Adrenal gland (tissue), 5 donors: Measurements from ENCODE around the gene IMP4.

Experiments used
- POLR2A ChIP-seq, 2 donors: fragments of 450-650 bp; IDR thresholded peaks; one replicate each; pipeline ENCODE4 v1.6.1; 2017; ENCODE audit warnings: antibody characterized with exemption in 2 of 2, mild to moderate bottlenecking in 2 of 2, moderate library complexity in 1 of 2
- TF ChIP-seq, protein P1 (sequence below), 6 experiments: fragments of 450-650 bp in 4 of 6; fragments of 200-600 bp in 2 of 6; sonication (generic) in 1 of 6; IDR thresholded peaks; 1 replicate in 5 of 6; 2 replicates in 1 of 6; pipeline versions ENCODE4 v1.5.1 to v1.8.0; 2016 to 2021; ENCODE audit warnings: antibody characterized with exemption in 6 of 6, mild to moderate bottlenecking in 2 of 6, moderate library complexity in 1 of 6
- donor health status: DM: no; HTN: no; CAD: no.

DNA sequence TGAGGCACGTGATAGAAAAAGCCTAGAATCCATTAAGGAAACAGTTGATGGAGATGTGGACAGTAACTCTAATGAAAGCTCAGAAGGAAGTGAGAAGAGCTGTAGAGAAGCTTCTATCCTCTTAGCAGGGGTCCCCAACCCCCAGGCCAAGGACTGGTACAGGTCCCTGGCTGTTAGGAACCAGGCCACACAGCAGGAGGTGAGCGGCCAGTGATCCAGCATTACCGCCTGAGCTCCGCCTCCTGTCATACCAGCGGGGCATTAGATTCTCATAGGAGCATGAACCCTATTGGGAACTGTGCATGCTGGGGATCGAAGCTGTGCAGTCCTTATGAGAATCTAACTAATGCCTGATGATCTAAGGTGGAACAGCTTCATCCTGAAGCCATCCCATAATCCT lies 8.7 kb upstream of the IMP4 start:
- TF ChIP-seq, protein P1, sequence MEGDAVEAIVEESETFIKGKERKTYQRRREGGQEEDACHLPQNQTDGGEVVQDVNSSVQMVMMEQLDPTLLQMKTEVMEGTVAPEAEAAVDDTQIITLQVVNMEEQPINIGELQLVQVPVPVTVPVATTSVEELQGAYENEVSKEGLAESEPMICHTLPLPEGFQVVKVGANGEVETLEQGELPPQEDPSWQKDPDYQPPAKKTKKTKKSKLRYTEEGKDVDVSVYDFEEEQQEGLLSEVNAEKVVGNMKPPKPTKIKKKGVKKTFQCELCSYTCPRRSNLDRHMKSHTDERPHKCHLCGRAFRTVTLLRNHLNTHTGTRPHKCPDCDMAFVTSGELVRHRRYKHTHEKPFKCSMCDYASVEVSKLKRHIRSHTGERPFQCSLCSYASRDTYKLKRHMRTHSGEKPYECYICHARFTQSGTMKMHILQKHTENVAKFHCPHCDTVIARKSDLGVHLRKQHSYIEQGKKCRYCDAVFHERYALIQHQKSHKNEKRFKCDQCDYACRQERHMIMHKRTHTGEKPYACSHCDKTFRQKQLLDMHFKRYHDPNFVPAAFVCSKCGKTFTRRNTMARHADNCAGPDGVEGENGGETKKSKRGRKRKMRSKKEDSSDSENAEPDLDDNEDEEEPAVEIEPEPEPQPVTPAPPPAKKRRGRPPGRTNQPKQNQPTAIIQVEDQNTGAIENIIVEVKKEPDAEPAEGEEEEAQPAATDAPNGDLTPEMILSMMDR (IDR thresholded peaks at IDR 0.05): no peak
- no peak for TF ChIP-seq POLR2A (IDR thresholded peaks at IDR 0.05)
